ENCODE results near the gene EFNA4.

EFNA4 gene

DNA sequence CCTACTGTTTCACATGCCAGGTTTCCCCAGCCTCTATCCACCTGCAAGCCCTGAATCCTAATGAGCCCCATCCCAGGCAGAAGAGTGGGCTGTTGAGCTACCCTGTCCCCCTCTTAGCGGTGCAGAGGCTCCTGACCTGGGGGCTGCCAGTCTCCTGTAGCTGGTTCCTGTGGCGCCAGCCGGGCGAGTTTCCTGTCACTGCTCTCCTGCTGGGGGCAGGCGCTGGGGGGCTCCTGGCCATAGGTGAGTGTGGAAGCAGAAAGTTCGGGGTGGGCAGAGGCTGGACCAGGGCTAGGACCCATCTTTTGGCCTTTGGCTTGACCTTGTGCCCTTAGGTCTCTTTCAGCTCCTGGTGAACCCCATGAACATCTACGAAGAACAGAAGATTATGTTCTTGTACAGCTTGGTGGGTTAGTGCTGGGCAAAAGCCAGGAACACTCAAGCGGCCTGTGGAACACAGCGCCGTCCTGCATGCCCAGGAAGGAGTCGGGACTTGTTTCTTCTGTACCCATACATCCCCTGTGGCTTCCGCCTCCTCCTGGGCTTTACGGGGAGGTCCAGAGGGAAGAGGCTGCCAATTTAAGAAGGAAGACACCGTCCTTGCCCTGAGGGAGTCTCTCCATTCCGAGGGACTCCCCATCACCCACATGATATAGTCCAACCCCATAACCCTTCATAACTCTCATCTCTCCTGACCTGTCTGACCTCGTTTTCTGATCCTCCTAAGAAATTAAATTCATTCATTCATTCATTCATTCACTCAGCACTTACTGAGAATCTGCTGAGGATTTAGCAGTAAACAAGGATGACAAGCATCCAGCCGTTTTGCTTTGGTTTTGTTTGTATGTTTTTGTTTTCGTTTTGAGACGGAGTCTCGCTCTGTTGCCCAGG, 29.0 kb upstream of the EFNA4 start:
- no peak overlapping the region for H3K9ac ChIP-seq (ENCODE audit: low read length in 2 of 2)
- H3K9me3 ChIP-seq (ENCODE audit: control insufficient read depth in 2 of 2, low read length in 2 of 2), result no peaks in the 10 kb centered on the region
- no peak overlapping the region for H3K4me3 ChIP-seq (ENCODE audit: low read length in 2 of 2)
- H3K27me3 ChIP-seq (ENCODE audit: control insufficient read depth in 1 of 2, insufficient read depth in 2 of 2, low read length in 2 of 2), result no peaks in the 10 kb centered on the region
- peaks cover 2% of the 10 kb centered on the region for H3K4me1 ChIP-seq (ENCODE audit: control insufficient read depth, insufficient read depth, low read length)
- H3K36me3 ChIP-seq (ENCODE audit: control insufficient read depth in 2 of 2, insufficient read depth in 2 of 2, low read length in 2 of 2), result no peaks in the 10 kb centered on the region
- no peak overlapping the region for H3K27ac ChIP-seq (ENCODE audit: low read length)

DNA sequence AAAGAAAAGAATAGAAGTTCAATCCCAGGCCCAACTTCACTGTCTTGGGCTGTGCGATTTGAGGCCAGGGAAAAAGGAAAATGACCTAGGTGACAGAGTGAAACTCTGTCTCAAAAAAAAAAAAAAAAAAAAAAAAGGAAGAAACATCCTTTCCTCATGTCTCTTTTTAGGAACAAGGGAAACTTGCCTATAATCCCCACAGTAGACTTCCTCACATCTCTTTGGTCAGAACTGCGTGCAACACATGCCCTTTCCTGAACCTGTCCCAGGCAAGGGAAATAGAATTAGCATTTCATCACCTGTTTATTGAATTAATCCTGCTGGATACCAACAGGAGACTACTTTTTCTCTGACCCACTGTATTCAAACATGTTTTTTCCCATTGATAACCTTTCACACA, 27.6 kb upstream of the EFNA4 start:
- Histone ChIP-seq H3K9me3 (ENCODE audit: control insufficient read depth in 2 of 2, low read length in 2 of 2) (no peaks in the 10 kb centered on the region), H3K9ac (ENCODE audit: low read length in 2 of 2) (no peak overlapping the region), H3K27me3 (ENCODE audit: control insufficient read depth in 1 of 2, insufficient read depth in 2 of 2, low read length in 2 of 2) (no peaks in the 10 kb centered on the region), H3K27ac (ENCODE audit: low read length) (no peak overlapping the region), H3K36me3 (ENCODE audit: control insufficient read depth in 2 of 2, insufficient read depth in 2 of 2, low read length in 2 of 2) (no peaks in the 10 kb centered on the region), H3K4me3 (ENCODE audit: low read length in 2 of 2) (no peak overlapping the region), H3K4me1 (ENCODE audit: control insufficient read depth, insufficient read depth, low read length) (peaks cover 2% of the 10 kb centered on the region)

DNA sequence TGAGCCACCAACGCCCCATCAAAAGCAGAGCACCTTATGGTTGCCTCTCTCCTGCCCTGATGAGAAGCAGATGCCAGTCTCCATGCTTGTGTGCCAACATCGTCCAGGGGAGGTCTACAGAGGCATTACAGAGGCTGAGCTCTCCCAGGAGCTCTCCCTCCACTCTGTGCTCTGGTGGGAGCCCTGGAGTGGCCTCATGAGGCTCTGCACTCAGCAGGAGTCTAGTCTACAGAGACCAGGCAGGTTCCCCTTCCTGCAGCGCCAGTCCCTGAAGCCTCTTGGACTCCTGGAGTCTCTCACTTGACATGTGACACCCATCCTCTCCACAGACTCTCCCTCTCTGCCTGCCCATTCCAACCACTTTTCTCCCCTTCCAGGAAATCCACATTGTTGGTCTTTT, 26.5 kb upstream of the EFNA4 start:
- no peak overlapping the region for H3K9ac ChIP-seq (ENCODE audit: low read length in 2 of 2)
- H3K27me3 ChIP-seq (ENCODE audit: control insufficient read depth in 1 of 2, insufficient read depth in 2 of 2, low read length in 2 of 2), result no peaks in the 10 kb centered on the region
- H3K4me3 ChIP-seq (ENCODE audit: low read length in 2 of 2), result no peak overlapping the region
- H3K36me3 ChIP-seq (ENCODE audit: control insufficient read depth in 2 of 2, insufficient read depth in 2 of 2, low read length in 2 of 2), result no peaks in the 10 kb centered on the region
- no peaks in the 10 kb centered on the region for H3K9me3 ChIP-seq (ENCODE audit: control insufficient read depth in 2 of 2, low read length in 2 of 2)
- H3K4me1 ChIP-seq (ENCODE audit: control insufficient read depth, insufficient read depth, low read length), result peaks cover 2% of the 10 kb centered on the region
- H3K27ac ChIP-seq (ENCODE audit: low read length), result no peak overlapping the region

DNA sequence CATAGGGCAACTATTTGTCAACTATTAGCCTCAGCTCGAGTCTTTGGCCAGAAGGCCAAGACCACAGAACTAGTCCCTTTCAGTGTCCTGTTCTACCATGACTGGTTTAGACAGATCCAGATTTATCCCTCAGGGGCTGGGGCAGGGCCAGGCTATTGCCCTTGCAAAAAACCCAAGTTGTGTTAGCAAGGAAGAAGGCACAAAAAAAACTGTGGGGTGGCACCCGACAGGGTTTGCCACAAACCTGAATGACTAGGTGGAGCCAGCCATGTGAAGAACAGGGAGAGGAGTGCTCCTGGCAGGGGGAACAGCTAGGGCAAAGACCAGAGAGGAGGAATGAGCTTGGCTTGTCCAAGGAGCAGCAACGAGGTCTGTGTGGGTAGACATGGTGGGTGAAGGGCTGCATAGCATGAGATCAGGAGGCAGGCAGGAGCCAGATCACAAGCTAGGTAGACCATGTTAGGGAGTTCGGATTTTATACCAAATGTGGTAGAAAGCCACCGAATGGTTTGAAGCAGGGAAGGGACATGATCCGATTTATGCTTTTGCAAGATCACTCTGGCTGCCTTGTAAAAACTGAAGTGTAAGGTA, 25.6 kb upstream of the EFNA4 start:
- no peak overlapping the region for H3K9ac ChIP-seq (ENCODE audit: low read length in 2 of 2)
- H3K27me3 ChIP-seq (ENCODE audit: control insufficient read depth in 1 of 2, insufficient read depth in 2 of 2, low read length in 2 of 2), result no peaks in the 10 kb centered on the region
- H3K27ac ChIP-seq (ENCODE audit: low read length), result no peak overlapping the region
- no peaks in the 10 kb centered on the region for H3K4me1 ChIP-seq (ENCODE audit: control insufficient read depth, insufficient read depth, low read length)
- H3K36me3 ChIP-seq (ENCODE audit: control insufficient read depth in 2 of 2, insufficient read depth in 2 of 2, low read length in 2 of 2), result no peaks in the 10 kb centered on the region
- H3K4me3 ChIP-seq (ENCODE audit: low read length in 2 of 2), result no peak overlapping the region
- no peaks in the 10 kb centered on the region for H3K9me3 ChIP-seq (ENCODE audit: control insufficient read depth in 2 of 2, low read length in 2 of 2)

DNA sequence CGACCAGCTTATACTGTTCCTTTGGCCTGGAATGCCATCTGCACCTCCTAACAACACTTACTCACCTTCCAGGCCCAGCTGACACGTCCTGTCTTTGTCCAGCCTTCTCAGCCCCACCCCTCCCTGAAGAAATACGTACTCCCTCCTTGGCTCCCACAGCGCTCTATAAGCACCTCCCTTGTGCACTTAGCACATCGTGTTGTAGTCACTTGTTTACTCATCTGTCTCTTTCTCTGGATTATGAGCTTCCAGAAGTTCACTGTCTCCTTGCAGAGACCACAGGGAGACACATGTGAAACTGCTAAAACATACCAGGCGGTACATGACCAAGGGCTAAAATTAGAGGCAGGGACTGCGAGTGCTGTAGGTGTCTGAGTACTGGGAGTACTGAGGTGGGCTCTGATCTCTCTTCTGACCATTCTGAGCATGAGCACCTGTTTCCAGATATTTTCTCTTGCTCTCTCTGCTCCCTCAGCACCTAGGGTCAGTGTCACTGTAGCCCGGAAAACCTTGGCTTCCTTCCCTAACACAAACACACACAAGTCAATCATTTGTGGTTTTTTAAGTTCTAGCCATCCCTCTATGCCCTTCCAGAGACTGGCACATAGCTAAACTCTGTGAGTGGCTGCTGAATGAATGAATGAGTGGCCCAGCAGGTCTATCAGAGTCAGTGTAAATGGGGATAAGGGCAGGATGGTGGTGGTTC, 24.8 kb upstream of the EFNA4 start:
- Histone ChIP-seq H3K27me3 (ENCODE audit: control insufficient read depth in 1 of 2, insufficient read depth in 2 of 2, low read length in 2 of 2) (no peaks in the 10 kb centered on the region), H3K36me3 (ENCODE audit: control insufficient read depth in 2 of 2, insufficient read depth in 2 of 2, low read length in 2 of 2) (no peaks in the 10 kb centered on the region), H3K9ac (ENCODE audit: low read length in 2 of 2) (no peak overlapping the region), H3K4me1 (ENCODE audit: control insufficient read depth, insufficient read depth, low read length) (no peaks in the 10 kb centered on the region), H3K9me3 (ENCODE audit: control insufficient read depth in 2 of 2, low read length in 2 of 2) (no peaks in the 10 kb centered on the region), H3K27ac (ENCODE audit: low read length) (no peak overlapping the region), H3K4me3 (ENCODE audit: low read length in 2 of 2) (no peak overlapping the region)

DNA sequence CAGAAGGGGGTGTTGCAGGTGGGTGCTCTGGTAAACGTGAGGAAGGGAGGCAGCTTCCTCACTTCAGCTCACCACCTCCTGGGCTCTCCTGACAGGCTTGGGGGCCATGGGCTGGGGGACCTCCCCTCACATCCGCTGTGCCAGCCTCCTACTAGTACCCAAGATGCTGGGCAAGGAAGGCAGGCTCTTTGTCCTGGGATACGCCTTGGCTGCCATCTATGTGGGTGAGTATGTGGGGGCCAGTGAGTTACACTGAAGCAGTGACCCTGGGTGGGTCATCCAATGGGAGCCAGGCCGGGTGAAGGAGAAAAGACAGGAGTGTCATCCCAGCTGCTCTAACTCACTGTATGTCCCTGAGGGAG, 24.3 kb upstream of the EFNA4 start:
- no peak overlapping the region for H3K9ac ChIP-seq (ENCODE audit: low read length in 2 of 2)
- no peaks in the 10 kb centered on the region for H3K36me3 ChIP-seq (ENCODE audit: control insufficient read depth in 2 of 2, insufficient read depth in 2 of 2, low read length in 2 of 2)
- no peaks in the 10 kb centered on the region for H3K27me3 ChIP-seq (ENCODE audit: control insufficient read depth in 1 of 2, insufficient read depth in 2 of 2, low read length in 2 of 2)
- H3K4me3 ChIP-seq (ENCODE audit: low read length in 2 of 2), result no peak overlapping the region
- no peaks in the 10 kb centered on the region for H3K9me3 ChIP-seq (ENCODE audit: control insufficient read depth in 2 of 2, low read length in 2 of 2)
- H3K4me1 ChIP-seq (ENCODE audit: control insufficient read depth, insufficient read depth, low read length), result no peaks in the 10 kb centered on the region
- H3K27ac ChIP-seq (ENCODE audit: low read length), result no peak overlapping the region

DNA sequence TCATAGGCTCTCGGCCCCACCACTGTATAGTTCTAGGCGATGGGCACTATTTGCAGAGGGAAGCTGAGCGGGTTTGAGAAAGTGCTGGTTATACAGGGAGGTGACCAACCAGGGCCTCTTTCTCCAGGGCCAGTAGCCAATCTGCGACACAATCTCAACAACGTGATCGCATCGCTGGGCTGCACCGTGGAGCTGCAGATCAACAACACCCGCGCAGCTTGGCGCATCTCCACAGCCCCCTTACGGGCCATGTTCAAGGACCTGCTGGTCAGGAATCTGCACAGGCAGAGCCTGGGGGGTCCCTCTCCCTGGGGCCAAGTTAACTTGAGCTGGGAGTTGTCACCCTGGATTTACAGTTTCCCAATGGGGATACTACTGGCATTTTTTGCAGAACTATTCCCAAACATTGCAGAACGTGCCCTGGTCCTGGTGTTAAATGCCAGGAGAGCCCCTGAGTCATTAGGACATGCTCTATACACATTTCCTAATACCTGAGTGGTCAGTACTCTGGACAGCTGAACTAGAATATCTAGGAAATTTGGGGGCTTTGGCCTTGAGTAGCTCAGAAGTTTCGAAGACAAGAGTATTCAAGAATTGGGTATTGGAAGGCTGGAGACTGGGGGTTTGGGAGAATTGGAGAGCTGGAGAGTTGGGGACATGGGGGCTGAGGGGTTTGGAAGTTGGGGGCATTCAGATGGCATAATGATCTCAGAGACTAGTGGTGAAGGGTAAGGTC, 23.0 kb upstream of the EFNA4 start:
- Histone ChIP-seq H3K4me3 (ENCODE audit: low read length in 2 of 2) (no peak overlapping the region), H3K27me3 (ENCODE audit: control insufficient read depth in 1 of 2, insufficient read depth in 2 of 2, low read length in 2 of 2) (no peaks in the 10 kb centered on the region), H3K4me1 (ENCODE audit: control insufficient read depth, insufficient read depth, low read length) (peaks cover 3% of the 10 kb centered on the region), H3K36me3 (ENCODE audit: control insufficient read depth in 2 of 2, insufficient read depth in 2 of 2, low read length in 2 of 2) (no peaks in the 10 kb centered on the region), H3K9me3 (ENCODE audit: control insufficient read depth in 2 of 2, low read length in 2 of 2) (no peaks in the 10 kb centered on the region), H3K9ac (ENCODE audit: low read length in 2 of 2) (no peak overlapping the region), H3K27ac (ENCODE audit: low read length) (no peak overlapping the region)

DNA sequence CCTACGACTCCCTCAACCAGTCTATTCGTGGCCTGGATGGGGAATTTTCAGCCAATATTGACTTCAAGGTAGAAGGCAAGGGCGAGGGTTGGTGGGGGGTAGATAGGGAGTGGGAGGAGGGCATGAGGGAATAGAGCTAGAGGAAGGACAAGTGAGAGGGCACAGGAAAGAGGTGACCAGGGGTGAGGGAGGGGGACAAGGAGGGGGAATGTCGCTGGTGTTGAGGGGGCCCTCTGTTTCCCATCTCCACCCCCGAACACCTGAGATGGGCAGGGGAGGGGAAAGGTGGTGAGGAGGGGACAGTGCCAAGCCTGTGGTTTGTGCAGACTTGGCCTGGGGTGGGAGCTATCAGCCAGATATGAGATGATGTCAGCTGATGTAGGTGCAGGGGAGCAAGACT, 20.8 kb upstream of the EFNA4 start:
- Histone ChIP-seq H3K9me3 (ENCODE audit: control insufficient read depth in 2 of 2, low read length in 2 of 2) (no peaks in the 10 kb centered on the region), H3K27ac (ENCODE audit: low read length) (no peak overlapping the region), H3K9ac (ENCODE audit: low read length in 2 of 2) (no peak overlapping the region), H3K4me1 (ENCODE audit: control insufficient read depth, insufficient read depth, low read length) (peaks cover 3% of the 10 kb centered on the region), H3K4me3 (ENCODE audit: low read length in 2 of 2) (no peak overlapping the region), H3K36me3 (ENCODE audit: control insufficient read depth in 2 of 2, insufficient read depth in 2 of 2, low read length in 2 of 2) (no peaks in the 10 kb centered on the region), H3K27me3 (ENCODE audit: control insufficient read depth in 1 of 2, insufficient read depth in 2 of 2, low read length in 2 of 2) (no peaks in the 10 kb centered on the region)

DNA sequence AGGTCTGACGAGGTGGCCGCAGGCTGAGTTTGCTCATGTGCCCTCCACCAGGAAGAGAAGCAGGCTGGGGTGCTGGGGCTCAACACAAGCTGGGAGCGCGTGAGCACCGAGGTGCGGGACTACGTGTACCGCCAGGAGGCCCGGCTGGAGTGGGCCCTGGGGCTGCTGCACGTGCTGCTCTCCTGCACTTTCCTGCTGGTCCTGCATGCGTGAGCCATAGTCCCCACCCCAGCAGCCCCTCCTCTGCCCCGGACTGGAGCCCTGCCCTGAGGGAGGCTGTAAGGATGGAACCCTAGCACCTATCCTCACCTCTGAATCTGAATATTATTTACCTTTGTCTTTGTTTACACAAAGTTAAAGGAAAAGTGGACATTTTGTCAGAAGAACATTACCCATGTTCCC, 20.2 kb upstream of the EFNA4 start:
- no peaks in the 10 kb centered on the region for H3K9me3 ChIP-seq (ENCODE audit: control insufficient read depth in 2 of 2, low read length in 2 of 2)
- H3K9ac ChIP-seq (ENCODE audit: low read length in 2 of 2), result no peak overlapping the region
- H3K27me3 ChIP-seq (ENCODE audit: control insufficient read depth in 1 of 2, insufficient read depth in 2 of 2, low read length in 2 of 2), result no peaks in the 10 kb centered on the region
- H3K36me3 ChIP-seq (ENCODE audit: control insufficient read depth in 2 of 2, insufficient read depth in 2 of 2, low read length in 2 of 2), result no peaks in the 10 kb centered on the region
- peaks cover 3% of the 10 kb centered on the region for H3K4me1 ChIP-seq (ENCODE audit: control insufficient read depth, insufficient read depth, low read length)
- no peak overlapping the region for H3K27ac ChIP-seq (ENCODE audit: low read length)
- H3K4me3 ChIP-seq (ENCODE audit: low read length in 2 of 2), result no peak overlapping the region

DNA sequence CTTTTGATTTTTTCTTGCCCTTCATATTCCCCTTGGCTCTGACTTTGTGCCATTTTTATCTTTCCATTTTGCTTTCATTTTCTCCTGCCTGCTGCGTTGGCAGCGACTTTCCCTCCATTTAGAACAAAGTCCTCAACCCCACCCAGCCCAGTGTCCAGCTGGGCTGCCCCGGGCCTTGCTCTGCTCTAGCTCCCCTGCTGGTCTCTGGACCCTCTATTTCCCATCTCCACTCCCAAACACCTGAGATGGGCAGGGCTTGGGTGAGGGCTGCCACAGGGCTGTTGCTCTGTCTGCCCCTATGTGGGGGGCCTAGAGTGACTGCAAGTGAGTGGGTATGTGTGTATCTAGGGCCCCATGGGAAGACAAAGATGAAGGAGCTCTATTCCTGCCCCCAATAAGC, 19.7 kb upstream of the EFNA4 start:
- Histone ChIP-seq H3K27ac (ENCODE audit: low read length) (no peak overlapping the region), H3K4me3 (ENCODE audit: low read length in 2 of 2) (no peak overlapping the region), H3K9me3 (ENCODE audit: control insufficient read depth in 2 of 2, low read length in 2 of 2) (no peaks in the 10 kb centered on the region), H3K9ac (ENCODE audit: low read length in 2 of 2) (no peak overlapping the region), H3K27me3 (ENCODE audit: control insufficient read depth in 1 of 2, insufficient read depth in 2 of 2, low read length in 2 of 2) (no peaks in the 10 kb centered on the region), H3K36me3 (ENCODE audit: control insufficient read depth in 2 of 2, insufficient read depth in 2 of 2, low read length in 2 of 2) (no peaks in the 10 kb centered on the region), H3K4me1 (ENCODE audit: control insufficient read depth, insufficient read depth, low read length) (peaks cover 3% of the 10 kb centered on the region)

Measured in stomach smooth muscle (tissue), 2 donors.